CD4-positive, alpha-beta T cell treated with Interleukin-15 for 1 hour (primary cell): ENCODE data around the gene ORMDL1.

Experiments used
- DNase-seq: peaks from one replicate; pipeline ENCODE4 v3.0.0-alpha.2; 2020

Gene ORMDL1, protein sequence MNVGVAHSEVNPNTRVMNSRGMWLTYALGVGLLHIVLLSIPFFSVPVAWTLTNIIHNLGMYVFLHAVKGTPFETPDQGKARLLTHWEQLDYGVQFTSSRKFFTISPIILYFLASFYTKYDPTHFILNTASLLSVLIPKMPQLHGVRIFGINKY

DNA sequence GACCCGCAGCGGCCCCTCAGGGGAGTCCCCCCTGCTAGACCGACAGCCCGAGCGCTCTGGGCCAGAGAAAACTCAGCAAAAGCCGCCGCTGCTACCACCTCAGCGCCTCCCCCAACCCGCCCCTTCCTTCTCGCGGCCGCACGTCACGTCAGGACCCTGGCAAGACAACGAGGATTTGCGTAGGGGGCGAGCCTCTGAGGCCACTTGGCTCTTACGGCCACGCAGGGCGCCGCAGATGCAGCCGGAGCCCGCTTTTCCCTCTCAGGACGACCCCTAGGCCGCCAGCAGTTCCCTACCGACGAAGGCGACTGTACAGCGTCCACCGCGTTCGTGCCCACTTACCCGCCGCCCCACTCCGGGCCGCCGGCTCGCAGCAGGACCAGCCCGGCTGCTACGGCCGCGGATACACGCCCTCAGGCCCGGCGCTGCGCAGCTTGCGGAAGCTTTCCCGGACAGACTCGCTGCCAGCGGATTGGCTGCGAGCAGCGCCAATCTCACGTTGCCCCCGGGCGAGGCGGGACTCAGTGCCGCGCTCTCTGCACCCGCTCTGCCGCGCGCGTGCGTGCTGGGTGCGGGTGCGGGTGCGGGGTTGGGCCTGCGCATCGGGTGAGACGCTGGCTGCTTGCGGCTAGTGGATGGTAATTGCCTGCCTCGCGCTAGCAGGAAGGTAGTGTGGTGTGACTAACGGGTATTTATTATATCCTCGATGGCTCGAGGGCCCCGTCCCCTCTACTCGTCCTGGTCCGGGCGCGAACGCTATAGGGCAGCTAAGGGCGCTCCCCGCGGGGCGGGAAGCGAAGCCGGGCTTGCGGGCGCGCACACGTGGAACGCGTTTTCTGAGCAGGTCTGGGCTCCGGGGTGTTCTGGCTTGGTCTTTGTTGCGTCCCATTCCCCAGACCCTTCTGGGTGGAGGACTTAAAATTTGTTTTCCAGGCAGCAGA, at the start of gene ORMDL1, which contains the start of gene PMS1:
Gene ORMDL1 (minus strand): TSS at position 413 of the 941 bp plus-strand sequence. CDS start 1,744 bp downstream, outside the sequence.
Gene PMS1 (plus strand): TSS at position 524 of the 941 bp plus-strand sequence. CDS start 7,360 bp downstream, outside the sequence.
- DNase-seq: peak; percentile 94

DNA sequence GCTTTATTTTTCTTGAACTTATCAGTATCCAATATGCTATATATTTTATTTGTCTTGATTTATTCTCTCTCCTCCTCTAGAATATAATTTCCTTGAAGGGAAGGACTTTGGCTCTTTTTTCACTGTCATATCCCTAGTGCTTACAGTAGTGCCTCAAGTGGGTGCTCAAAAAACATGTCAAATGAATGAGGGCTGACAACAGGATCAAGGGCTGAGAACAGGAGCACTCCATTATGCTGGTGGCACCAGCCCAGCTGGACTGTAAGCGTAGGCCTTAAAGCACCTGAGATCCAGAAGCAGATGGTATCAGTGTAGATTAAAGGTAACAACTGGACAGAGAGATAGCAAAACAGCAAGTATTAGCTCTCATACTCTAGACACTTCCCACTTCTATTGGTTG, 46.4 kb upstream of the ORMDL1 start:
- no peak for DNase-seq

DNA sequence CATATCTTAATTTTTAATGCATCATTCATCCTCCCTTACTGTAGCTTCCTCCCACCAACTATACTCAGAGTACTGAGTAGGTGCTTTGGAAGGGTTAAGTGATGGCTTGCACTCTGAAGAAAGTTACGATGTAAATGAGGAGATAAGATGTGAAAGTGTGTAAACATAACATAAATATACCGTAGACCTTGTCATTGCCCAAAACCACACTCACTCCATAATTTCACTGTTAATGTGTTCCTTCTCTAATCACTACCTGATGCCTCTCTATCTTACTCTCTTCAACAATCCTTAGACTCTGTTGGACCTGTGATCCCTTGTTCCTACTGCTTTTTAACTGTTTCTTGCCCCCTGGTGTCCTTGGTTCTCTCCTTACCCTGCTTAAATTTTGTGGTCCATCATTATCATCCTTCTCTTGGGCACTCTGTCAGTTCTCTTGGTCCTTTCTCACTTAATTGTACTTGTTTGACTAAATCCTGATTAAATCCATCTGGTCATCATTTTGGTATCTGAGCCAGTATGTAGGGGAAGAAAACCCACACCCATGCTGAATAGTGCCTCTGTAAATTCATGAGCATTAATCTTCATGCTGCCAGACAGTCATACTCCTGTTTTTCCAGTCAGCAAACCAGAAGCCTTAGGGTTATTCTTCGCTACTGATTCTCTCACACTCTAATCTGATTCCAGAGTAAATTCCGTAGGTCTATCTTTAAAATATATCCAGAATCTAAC, 45.1 kb upstream of the ORMDL1 start:
- DNase-seq: no peak

DNA sequence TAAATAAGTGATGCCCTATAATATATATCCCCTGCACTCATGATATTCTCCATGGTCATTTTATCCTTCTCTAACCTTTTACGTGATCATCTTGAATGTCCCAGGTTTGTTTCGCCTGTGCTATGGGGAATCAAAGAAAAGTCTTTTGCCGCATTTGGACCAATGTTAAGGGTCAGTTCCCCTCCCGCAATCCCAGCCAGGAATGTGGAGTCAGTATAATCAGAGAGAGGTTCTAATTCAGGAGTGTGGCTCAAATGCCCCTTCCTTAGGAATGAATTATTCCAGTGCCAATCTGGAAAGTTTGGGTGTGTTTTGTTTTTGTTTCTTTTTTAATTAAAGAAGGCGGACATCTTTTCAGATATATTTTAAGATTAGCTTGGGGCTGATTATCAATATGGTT, 41.9 kb upstream of the ORMDL1 start:
- no peak for DNase-seq

DNA sequence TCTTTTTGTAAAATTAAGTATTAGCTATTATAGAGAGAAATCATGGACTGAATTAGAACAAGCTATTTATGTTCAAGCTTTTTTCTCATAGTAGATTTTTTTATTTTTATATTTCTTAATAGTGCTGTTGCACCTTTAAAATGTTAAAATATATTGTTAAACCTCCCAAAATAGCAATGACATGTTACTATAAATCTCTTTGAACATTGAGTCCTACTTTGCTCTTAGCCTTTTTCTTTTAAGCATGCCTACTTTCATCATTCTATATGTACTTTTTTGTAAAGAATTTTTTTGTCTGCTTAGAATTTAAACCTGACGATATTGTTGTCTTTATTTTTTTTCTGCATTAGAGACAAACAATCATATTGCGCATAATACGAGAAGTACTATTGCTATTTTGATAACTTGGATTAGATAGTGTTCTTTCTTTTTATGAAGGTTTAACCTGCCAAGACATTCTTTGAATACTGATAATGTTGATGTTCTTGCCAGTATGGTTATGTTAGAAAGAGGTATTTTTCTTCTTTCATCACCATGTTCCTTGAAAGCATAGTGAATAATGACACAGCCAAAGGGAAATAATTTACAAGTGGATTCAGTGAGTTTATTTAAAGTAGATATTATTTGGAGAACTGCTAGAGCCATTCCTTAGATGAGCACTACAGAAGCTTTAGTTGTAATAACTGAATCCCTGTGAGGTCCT, 40.7 kb upstream of the ORMDL1 start:
- DNase-seq: no peak

DNA sequence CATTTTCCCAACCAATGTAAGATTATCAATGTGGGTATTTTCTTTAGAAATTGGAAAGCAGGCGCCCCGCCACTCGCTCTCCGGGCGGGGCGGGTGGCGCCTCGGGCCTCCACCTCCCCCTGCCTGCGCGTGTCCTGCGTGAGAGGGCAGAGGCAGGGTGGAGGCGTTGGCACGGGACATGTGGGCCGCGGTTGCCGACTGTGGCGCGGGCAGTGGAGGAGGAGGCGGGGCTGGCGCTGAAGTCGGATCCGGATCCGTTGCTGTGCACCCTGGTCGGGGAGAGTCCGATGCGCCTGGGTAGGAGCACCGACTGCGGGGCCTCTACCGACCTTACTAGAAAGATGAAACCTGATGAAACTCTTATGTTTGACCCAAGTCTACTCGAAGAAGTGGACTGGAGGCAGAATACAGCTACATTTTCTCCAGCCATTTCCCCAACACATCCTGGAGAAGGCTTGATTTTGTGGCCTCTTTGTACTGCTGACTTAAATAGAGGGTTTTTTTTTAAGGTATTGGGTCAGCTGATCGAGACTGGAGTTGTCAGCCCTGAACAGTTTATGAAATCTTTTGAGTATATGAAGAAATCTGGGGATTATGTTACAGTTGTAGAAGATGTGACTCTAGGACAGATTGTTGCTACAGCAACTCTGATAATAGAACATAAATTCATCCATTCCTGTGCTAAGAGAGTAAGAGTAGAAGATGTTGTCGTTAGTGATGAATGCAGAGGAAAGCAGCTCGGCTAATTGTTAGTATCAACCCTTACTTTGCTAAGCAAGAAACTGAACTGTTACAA, 38.0 kb upstream of the ORMDL1 start:
- no peak for DNase-seq

DNA sequence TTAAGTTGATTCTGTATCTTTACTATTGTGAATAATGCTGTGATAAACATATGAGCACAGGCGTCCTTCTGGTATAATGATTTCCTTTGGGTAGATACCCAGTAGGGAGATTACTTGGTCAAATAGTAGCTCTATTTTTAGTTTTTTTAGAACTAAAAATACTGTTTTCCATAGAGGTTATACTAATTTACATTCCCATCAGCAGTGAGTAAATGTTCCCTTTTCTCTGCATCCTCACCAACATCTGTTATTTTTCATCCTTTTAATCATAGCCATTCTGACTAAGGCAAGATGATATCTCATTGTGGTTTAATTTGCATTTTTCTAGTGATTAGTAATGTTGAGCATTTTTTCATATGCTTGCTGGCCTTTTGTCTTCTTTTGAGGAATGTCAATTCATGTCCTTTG, 35.2 kb upstream of the ORMDL1 start:
- DNase-seq: no peak

DNA sequence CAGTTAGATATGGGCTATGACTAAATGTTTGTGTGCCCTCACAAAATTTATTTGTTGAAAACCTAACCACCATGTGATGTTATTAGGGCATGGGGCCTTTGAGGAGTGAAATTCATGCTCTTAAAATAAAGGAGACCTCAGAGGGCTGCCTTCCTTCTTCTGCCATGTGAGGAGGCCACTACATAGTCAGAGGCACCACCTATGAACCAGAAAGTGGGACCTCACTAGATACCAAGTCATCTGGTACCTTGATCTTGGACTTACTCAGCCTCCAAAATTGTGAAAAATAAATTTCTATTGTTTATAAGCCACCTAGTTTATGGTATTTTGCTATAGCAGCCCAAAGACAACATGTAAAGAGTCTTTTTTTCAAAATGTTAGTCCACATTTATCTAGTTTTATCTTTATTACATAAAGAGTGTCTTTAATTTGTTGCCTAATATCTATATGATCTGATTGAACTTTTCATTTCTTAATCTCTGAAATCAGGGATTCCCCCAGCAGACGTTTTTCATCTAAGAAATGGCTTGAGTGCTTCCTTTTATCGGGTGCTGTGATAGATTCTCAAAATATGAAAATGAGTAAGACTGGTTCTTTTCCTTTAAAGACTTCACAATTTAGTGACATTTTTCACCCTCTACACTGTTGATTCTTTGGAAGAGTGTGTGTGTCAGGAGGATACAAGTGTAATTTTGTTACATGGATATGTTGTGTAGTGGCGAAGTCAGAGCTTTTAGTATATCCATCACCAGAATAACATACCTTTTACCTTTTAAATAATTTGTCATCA, 34.3 kb upstream of the ORMDL1 start:
- DNase-seq: no peak

DNA sequence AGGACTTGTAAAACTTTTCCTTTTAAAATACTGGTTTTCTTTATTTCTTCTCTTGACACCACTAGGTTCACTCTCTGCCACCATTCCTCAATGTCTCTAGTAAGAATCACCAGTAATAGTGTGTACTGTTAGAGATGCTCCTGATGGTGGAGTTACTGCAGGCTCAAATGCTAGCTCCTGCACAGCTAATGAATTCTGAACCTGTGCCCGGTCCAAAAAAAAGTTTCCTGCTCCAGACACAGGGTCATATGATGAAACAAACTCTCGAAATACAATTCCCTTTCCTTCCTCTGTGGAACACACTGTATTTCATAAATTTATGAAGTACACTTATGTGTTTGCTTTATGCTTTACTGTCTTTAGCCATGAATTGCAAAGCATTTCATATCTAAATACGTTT, 19.3 kb upstream of the ORMDL1 start:
- DNase-seq: no peak

DNA sequence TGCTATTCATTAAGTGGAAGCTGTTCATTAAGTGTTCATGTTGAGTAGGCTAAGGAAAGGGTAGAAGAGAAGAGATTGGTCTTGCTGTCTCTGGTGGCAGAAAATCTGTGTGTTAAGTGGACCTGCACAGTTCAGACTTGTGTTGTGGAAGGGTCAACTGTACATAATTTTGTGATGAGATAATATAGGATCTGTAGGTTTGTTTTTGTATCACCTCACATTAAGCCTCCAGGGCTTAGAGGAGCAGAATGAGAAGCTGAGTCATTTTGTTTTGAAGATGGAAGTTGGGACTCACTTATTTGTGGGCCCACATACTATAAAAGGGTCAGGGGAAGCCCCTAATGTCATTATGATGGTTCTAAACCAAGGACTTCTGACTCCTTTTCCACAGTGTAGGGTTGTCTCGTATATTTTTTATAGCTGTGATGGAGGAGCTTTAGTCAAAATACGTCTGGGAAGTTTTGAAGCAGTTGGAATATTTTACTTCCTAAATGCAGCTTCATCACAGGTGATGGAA, 18.3 kb upstream of the ORMDL1 start:
- no peak for DNase-seq

DNA sequence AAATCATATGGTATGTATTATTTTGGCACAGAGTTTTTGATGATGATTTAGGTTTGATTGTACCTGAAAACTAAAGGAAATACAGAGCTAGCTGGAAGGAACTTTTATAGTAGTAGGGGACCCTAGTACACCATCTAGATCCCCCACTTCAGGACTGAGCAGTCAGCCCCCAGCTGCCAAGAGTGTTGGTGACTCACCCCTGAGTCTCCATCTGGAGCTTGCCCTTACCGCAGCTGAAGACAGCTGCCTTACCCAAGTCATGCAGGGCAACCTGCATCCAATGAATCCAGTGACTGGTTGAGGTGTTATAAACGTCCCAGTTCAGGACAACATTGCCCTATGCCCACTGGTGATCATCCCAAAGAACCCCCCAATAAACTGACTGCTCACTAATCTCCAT, 15.4 kb upstream of the ORMDL1 start:
- DNase-seq: no peak

DNA sequence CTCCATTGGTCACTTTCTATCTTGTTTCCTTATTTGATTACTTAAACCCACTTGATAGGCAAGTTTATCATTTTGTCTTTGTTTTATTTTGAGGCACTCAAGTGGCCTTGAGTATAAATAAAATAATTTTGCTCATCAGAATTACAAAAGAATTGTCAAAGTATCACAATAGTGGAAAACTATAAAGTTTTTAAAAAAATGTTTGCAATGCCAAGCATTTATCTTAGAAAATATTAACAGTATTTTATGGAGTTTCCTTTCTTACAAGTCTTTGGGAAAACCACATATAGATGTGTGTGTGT, 14.8 kb upstream of the ORMDL1 start:
- no peak for DNase-seq

DNA sequence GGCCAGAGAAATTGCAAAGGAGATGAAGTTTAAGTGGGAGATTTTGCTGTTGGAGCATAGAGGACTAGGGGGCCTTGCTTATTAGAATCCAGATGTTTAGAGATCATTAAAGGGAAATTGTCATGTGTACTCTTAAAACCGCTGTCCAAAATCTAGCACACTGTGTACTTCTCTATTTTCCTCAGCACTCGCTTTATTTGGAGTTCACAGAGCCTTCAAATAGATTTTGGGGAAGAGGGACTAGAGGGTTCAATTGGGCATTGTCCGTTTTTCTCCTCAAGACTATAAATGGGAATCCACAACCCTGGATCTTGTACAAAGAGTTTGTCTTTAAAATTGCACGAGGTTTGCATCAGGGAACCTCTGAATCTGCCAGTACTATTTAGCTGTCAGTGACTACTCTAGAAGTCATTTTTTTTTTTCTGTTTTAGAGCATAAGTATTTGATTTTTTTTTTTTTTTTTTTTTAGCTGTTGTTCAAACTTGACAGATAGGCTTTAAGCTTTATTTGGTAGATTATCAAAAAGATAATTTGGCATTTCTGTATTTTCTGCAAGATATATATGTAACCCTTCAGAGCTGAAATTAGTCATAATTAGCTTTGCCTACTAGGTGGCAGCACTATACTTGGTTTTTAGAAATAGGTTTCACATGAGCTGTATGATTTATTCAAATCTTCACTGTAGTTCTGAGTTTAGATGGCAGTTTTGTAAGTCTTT, 14.3 kb upstream of the ORMDL1 start:
- DNase-seq: no peak

DNA sequence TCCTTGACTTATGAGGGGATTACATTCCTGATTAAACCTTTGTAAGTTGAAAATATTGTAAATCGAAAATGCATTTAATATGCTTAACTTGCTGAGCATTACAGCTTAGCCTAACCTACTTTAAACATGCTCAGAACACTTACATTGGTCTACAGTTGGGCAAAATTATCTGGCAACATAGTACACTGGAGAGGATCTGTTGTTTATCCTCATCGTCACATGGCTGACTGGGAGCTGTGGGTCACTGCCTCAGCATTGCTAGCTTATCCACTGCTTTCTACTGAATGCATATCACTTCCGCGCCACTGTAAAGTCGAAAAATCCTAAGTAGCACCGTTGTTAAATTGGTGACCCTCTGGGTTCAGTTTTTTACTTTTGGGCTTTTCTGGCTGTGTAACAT, 13.8 kb upstream of the ORMDL1 start:
- DNase-seq: no peak

DNA sequence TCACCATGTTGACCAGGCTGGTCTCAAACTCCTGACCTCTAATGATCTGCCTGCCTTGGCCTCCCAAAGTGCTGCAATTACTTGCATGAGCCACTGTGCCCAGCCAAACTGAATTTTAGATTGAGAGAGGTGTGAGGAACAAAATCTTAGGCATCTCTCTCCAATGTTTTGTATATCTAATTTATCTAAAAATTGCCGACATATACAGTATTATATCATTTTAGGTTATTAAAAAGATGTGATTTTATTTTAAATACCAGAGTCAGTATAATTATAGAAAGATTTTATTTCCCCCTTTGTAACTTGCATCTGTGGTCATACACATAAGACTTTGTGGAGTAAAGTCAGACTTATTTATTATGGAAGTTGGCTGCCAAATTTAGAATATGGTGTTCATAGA, 10.2 kb upstream of the ORMDL1 start:
- DNase-seq: no peak

DNA sequence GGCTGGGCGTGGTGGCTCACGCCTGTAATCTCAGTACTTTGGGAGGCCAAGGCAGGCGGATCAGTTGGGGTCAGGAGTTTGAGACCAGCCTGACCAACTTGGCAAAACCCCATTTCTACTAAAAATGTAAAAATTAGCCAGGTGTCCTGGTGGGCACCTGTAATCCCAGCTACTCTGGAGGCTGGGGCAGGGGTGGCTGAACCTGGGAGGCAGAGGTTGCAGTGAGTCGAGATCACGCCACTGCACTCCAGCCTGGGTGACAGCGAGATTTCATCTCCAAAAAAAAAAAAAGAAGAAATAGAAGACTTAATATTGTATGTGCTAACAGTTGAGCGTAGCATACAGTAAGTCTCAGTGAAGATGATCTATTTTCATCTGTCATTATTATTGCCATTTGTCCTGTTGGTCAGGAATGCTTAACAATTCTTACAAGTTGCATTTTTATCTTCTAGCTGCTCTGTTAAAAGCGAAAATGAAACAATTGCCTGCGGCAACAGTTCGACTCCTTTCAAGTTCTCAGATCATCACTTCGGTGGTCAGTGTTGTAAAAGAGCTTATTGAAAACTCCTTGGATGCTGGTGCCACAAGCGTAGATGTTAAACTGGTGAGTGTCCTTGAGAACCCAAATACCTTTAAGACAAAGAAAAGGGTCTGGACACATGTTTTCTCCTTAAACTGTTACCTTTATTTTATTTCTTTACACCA, 7.4 kb upstream of the ORMDL1 start:
- no peak for DNase-seq

DNA sequence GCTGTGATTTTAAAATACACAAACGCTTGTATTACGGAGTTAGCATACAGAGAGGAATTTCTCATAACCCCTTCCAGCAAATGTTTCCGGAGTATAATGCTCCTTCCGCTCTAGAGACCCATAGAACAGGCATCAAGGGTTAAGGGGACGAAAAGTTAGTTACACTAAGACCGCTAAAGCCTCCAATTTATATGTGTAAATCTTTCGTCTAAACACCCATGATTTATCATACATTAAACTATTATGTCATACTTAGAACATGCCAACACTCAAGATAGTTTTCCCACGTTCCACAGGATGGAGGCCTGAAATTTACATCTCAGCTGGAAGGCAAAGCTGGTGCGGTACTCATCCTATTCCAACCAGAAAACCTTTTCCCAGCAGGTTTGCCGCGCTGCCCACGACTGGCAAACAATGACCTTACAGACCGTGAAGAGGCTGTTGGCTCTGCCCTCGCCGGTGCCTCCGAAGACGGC, 650 bp downstream of the ORMDL1 start:
- no peak for DNase-seq

DNA sequence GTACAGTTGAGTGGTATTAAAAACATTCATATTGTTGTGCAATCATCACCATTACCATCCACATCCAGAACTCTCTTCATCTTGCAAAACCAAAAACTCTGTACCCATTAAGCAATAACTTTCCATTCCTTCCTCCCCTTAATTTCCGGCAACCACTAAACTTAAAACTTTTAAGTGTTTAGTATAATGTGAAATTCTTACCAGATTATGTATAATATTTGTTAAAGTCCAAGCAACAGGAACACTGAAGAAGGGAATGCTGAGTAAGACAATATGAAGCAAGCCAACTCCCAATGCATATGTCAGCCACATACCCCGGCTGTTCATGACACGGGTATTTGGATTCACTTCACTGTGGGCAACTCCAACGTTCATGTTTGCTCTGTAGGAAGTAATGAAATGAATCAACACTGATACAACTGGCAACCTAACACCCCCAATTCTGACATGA, 1.9 kb downstream of the ORMDL1 start:
- no peak for DNase-seq

DNA sequence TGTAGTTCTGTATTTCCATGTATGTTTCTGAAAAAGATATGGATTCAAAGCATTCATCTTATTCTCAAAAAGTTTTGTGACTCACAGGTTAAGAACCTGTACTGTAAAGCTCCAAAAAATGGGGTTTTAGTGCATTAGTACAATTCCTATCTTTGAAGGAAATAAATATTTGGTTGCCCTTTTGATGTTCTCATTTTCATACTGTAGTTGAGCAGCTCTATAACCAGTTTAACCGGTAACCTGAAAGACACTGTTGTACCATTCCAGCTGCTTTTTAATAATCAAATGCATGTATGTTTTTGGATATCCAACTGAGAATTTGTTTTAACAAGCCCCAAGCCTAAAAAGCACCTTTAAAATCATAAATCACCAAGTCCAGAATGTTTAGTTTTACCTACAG, 11.9 kb downstream of the ORMDL1 start:
- DNase-seq: no peak
